ENCODE data around the gene CHRNA10. TPM values are rescaled to one million over a fixed set of nuclear protein-coding genes. Genes with fewer than 3 reads are reported as not detected.
"Not testable (repeated sequence)": the region's sequence is repeated elsewhere in the genome, so short reads cannot be mapped to it uniquely, and the experiment has no call there.

Gene CHRNA10
- total RNA-seq, 2 donors from 2014 or later: 0.57 to 3.8 TPM

GRCh38 chr11:3669742-3670183 is 1.4 kb downstream of the CHRNA10 start:
- Mint-ChIP-seq H3K27ac (peak overlapping the region; percentile 7 to 48), H3K36me3 (peaks cover 0 to 5% of the 10 kb centered on the region in 2 donors), H3K9me3 (no peaks in the 10 kb centered on the region)
- DNase-seq (ENCODE audit: low spot score in 2 of 2) (no peak), ATAC-seq (peak in 1 of 2 donors; percentile 10)

- Mint-ChIP-seq H3K36me3 (peaks cover 0 to 5% of the 10 kb centered on the region in 2 donors), H3K9me3 (no peaks in the 10 kb centered on the region), H3K27ac (no peak overlapping the region)
- no peak for ATAC-seq
- DNase-seq (ENCODE audit: low spot score in 2 of 2): no peak
Measured at GRCh38 chr11:3669128-3669527, 2.1 kb downstream of the CHRNA10 start.

GRCh38 chr11:3667149-3668035 is 3.8 kb downstream of the CHRNA10 start:
- Mint-ChIP-seq H3K36me3 (peaks cover 0 to 5% of the 10 kb centered on the region in 2 donors), H3K9me3 (no peaks in the 10 kb centered on the region)
- no peak for ATAC-seq

GRCh38 chr11:3666023-3666530 is 5.1 kb downstream of the CHRNA10 start:
- DNase-seq (ENCODE audit: low spot score in 2 of 2) (no peak), ATAC-seq (no peak)
- no peaks in the 10 kb centered on the region for H3K9me3 Mint-ChIP-seq
- no peak overlapping the region for H3K27ac Mint-ChIP-seq
- peaks cover 0 to 5% of the 10 kb centered on the region in 2 donors for H3K36me3 Mint-ChIP-seq

More at GRCh38 chr11:3667149-3668035, 3.8 kb downstream of the CHRNA10 start:
- no peak overlapping the region for H3K27ac Mint-ChIP-seq
- DNase-seq (ENCODE audit: low spot score in 2 of 2): no peak

GRCh38 chr11:3665336-3666022 is 5.7 kb downstream of the CHRNA10 start:
- DNase-seq (ENCODE audit: low spot score in 2 of 2) (no peak), ATAC-seq (no peak)
- no peaks in the 10 kb centered on the region for H3K9me3 Mint-ChIP-seq
- H3K36me3 Mint-ChIP-seq: peaks cover 0 to 5% of the 10 kb centered on the region in 2 donors
- no peak overlapping the region for H3K27ac Mint-ChIP-seq

GRCh38 chr11:3664032-3664630 is 7.1 kb downstream of the CHRNA10 start:
- Mint-ChIP-seq H3K9me3 (no peaks in the 10 kb centered on the region), H3K27ac (peak overlapping the region in 1 of 2 donors; percentile 36), H3K36me3 (peaks cover 0 to 5% of the 10 kb centered on the region in 2 donors)
- no peak for ATAC-seq
- DNase-seq (ENCODE audit: low spot score in 2 of 2): no peak

GRCh38 chr11:3662856-3663255 is 8.3 kb downstream of the CHRNA10 start:
- no peaks in the 10 kb centered on the region for H3K9me3 Mint-ChIP-seq
- peak overlapping the region in 1 of 2 donors; percentile 14 for H3K27ac Mint-ChIP-seq
- ATAC-seq (no peak), DNase-seq (ENCODE audit: low spot score in 2 of 2) (no peak)
- H3K36me3 Mint-ChIP-seq: no peaks in the 10 kb centered on the region

GRCh38 chr11:3660960-3661359 is 10.2 kb downstream of the CHRNA10 start:
- no peak for DNase-seq (ENCODE audit: low spot score in 2 of 2)
- ATAC-seq: no peak
- no peaks in the 10 kb centered on the region for H3K9me3 Mint-ChIP-seq
- no peaks in the 10 kb centered on the region for H3K36me3 Mint-ChIP-seq
- no peak overlapping the region for H3K27ac Mint-ChIP-seq

- ATAC-seq (peak in 1 of 2 donors; percentile 19), DNase-seq (ENCODE audit: low spot score in 2 of 2) (no peak)
- Mint-ChIP-seq H3K9me3 (no peaks in the 10 kb centered on the region), H3K36me3 (no peaks in the 10 kb centered on the region), H3K27ac (no peak overlapping the region)
Measured at GRCh38 chr11:3659595-3660515, 11.3 kb downstream of the CHRNA10 start.

- H3K27ac Mint-ChIP-seq: no peak overlapping the region
- no peak for DNase-seq (ENCODE audit: low spot score in 2 of 2)
- no peaks in the 10 kb centered on the region for H3K36me3 Mint-ChIP-seq
- no peak for ATAC-seq
- no peaks in the 10 kb centered on the region for H3K9me3 Mint-ChIP-seq
Measured at GRCh38 chr11:3658252-3658651, 12.9 kb downstream of the CHRNA10 start.

- not testable (repeated sequence) for H3K27ac Mint-ChIP-seq; DNase-seq (ENCODE audit: low spot score in 2 of 2); H3K36me3 Mint-ChIP-seq; ATAC-seq; H3K9me3 Mint-ChIP-seq
Measured at GRCh38 chr11:3657331-3657730, 13.9 kb downstream of the CHRNA10 start.

- no peak for DNase-seq (ENCODE audit: low spot score in 2 of 2)
- Mint-ChIP-seq H3K9me3 (no peaks in the 10 kb centered on the region), H3K27ac (no peak overlapping the region), H3K36me3 (no peaks in the 10 kb centered on the region)
- peak in 1 of 2 donors; percentile 40 for ATAC-seq
Measured at GRCh38 chr11:3655547-3655946, 15.6 kb downstream of the CHRNA10 start.

- H3K36me3 Mint-ChIP-seq; DNase-seq (ENCODE audit: low spot score in 2 of 2); ATAC-seq; H3K9me3 Mint-ChIP-seq; H3K27ac Mint-ChIP-seq: not testable (repeated sequence)
Measured at GRCh38 chr11:3652514-3652913, 18.7 kb downstream of the CHRNA10 start.

GRCh38 chr11:3649374-3649773 is 21.8 kb downstream of the CHRNA10 start:
- H3K9me3 Mint-ChIP-seq; ATAC-seq; H3K27ac Mint-ChIP-seq; DNase-seq (ENCODE audit: low spot score in 2 of 2); H3K36me3 Mint-ChIP-seq: not testable (repeated sequence)

GRCh38 chr11:3648843-3649242 is 22.3 kb downstream of the CHRNA10 start:
- not testable (repeated sequence) for H3K27ac Mint-ChIP-seq; H3K36me3 Mint-ChIP-seq; ATAC-seq; DNase-seq (ENCODE audit: low spot score in 2 of 2); H3K9me3 Mint-ChIP-seq

GRCh38 chr11:3645552-3645951 is 25.6 kb downstream of the CHRNA10 start:
- DNase-seq (ENCODE audit: low spot score in 2 of 2) (no peak), ATAC-seq (no peak)
- Mint-ChIP-seq H3K9me3 (no peaks in the 10 kb centered on the region), H3K36me3 (no peaks in the 10 kb centered on the region), H3K27ac (no peak overlapping the region)
